ENCODE data around the gene PSPN. TPM values are rescaled to one million over a fixed set of nuclear protein-coding genes. Genes with fewer than 3 reads are reported as not detected.

The PSPN gene
- total RNA-seq, 2 donors from 2014 or later = 0.82 to 0.98 TPM

DNA sequence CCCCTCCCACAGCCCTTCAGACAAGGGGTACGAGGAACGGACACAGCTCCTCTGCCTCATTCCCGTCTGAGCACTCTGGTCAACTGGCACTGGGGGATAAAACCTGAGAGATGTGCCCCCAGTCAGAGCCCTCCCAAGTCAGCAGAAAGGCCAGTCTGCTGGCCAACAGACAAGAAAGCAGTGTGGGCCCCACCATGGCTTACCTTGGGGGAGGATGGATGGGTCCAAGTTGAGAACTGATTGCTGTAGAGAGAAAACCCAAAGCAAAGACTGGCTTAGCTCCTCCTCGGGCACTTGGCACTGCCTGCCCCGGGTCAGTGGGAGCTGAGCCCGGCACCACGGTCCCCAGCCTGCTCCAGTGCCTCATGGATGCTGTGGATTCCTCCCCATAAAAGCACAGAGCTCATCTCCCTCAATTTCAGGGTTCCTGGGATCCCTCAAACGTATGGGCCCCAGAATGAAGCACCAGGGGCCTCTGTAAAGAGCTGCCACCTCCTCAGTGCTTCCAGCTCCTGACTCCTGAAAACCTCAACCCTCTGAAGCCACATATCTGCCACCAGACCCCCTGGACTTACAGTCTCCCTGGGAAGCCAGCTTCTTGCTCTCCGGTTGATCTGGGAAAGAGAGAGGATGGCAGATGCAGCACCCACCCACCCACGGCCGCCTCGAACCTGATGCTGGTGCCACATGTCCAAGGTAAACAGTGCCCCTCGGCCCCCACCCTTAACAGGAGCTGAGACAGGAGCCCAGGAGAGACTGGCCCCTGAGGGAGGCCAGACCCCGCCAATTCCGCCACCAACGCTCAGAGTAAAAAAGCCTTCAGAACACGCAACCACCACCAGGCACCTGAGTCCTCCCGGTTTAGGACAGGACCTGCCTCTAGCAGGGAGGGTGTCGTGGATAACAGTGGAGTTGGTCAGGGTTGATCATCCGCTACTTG, 45.6 kb upstream of the PSPN start:
- no peak overlapping the region for H3K27ac ChIP-seq
- H3K9me3 ChIP-seq = no peaks in the 10 kb centered on the region
- peaks cover 47% of the 10 kb centered on the region for H3K36me3 ChIP-seq
- peaks cover 0 to 45% of the 10 kb centered on the region in 2 donors for H3K4me1 ChIP-seq
- no peaks in the 10 kb centered on the region for H3K27me3 ChIP-seq
- DNase-seq (ENCODE audit: low spot score) = no peak
- TF ChIP-seq, protein P1, sequence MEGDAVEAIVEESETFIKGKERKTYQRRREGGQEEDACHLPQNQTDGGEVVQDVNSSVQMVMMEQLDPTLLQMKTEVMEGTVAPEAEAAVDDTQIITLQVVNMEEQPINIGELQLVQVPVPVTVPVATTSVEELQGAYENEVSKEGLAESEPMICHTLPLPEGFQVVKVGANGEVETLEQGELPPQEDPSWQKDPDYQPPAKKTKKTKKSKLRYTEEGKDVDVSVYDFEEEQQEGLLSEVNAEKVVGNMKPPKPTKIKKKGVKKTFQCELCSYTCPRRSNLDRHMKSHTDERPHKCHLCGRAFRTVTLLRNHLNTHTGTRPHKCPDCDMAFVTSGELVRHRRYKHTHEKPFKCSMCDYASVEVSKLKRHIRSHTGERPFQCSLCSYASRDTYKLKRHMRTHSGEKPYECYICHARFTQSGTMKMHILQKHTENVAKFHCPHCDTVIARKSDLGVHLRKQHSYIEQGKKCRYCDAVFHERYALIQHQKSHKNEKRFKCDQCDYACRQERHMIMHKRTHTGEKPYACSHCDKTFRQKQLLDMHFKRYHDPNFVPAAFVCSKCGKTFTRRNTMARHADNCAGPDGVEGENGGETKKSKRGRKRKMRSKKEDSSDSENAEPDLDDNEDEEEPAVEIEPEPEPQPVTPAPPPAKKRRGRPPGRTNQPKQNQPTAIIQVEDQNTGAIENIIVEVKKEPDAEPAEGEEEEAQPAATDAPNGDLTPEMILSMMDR (IDR thresholded peaks at IDR 0.05) = no peak
- no peak overlapping the region for H3K4me3 ChIP-seq

DNA sequence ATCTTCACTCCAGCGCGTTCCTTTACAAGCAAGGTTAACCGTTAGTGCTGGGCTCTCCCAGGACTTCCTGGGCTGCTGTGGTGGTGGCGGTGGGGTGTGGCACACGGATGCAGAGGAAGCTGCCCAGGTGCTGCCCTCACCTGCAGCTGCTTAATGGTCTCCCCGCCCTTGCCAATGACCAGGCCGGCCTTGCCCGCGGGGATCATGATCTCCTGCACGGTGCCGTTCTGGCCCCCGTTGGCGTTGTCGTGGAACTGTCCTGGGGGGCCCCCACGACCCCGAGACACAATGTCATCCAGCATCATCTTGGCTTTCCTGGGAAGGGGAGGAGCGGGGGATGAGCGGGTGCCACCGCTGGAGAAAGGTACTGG, 42.8 kb upstream of the PSPN start:
- no peaks in the 10 kb centered on the region for H3K9me3 ChIP-seq
- H3K27me3 ChIP-seq = no peaks in the 10 kb centered on the region
- H3K27ac ChIP-seq = no peak overlapping the region
- H3K4me1 ChIP-seq = peaks cover 0 to 33% of the 10 kb centered on the region in 2 donors
- TF ChIP-seq, protein P1 (IDR thresholded peaks at IDR 0.05) = no peak
- peaks cover 75% of the 10 kb centered on the region for H3K36me3 ChIP-seq
- no peak for DNase-seq (ENCODE audit: low spot score)
- H3K4me3 ChIP-seq = no peak overlapping the region

DNA sequence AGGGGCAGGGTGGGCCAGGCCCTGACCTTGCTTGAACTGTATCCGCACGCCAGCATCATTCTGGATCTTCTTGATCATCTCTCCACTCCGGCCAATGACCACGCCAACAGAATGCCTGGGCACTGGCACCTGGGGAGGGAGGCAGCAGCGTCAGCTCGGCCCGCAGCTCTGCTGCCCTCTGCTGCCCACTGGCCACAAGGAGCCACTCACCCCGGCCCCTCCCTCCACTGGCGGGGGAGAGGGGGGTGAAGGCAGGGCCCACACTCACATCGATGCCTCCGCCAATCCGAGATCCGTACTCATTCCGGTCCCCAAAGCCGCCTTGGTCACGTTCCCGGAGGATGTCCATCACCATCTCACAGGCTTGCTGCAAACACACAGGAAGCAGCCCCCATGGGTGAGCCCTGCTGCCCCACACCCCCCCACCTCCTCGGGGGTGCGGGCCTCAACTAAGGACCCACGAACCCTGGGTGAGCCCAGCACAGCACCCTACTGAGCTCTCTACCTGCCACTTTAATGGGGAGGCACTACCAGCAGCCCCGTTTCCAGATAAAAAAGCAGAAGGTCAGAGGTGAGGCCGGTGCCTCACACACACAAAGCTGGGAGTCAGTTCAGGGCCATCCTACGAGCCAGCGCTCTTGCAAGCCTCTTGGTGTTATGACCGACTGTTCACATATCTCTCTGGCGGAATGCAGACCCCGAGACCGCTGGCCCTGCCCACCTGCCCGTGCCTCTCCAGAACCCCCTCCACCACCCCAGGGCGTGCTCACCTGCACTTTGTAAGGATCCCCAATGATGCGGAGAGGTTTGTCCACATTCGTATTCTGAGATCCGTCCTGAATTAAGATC, 42.2 kb upstream of the PSPN start:
- H3K9me3 ChIP-seq = no peaks in the 10 kb centered on the region
- TF ChIP-seq, protein P1 (IDR thresholded peaks at IDR 0.05) = peak in 1 of 2 donors; percentile 52
- H3K36me3 ChIP-seq = peaks cover 78% of the 10 kb centered on the region
- no peak for DNase-seq (ENCODE audit: low spot score)
- no peak overlapping the region for H3K4me3 ChIP-seq
- no peaks in the 10 kb centered on the region for H3K27me3 ChIP-seq
- peaks cover 0 to 27% of the 10 kb centered on the region in 2 donors for H3K4me1 ChIP-seq
- H3K27ac ChIP-seq = no peak overlapping the region

DNA sequence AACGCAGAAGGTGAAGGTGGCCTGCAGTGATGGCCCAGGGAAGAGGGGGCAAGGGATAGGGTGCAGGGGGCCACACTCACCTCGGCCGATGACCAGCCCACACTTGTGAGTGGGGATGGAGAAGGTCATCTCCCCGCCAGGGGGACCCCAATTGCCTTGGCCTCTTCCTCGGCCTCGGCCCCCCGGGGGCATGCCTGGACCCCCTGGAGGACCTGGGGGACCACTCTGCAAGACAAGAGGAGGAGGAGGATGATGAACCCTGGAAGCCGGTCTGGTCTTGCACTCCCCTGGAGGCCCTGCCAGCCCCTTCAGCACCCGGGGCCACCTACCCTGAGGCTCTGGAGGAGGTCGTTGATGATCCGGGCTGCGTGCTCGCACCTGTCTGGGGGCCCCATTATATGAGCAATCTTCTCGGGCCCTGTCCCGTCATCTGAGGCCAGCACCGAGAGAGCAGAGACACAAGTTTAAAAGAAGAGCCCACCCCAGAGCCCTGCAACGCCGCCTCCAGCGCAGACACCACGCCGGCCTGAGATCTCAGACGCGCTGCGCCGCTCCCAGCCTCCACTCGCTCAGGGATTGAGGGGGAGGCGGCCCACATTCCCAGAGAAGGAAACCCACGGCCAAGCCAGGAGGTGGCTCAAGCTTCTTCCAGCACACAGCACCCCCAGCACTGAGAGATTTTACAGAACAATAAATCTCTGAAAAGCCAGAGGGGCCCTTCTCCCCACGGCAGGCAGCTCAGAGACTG, 41.1 kb upstream of the PSPN start:
- TF ChIP-seq, protein P1 (IDR thresholded peaks at IDR 0.05) = no peak
- H3K4me1 ChIP-seq = peaks cover 0 to 16% of the 10 kb centered on the region in 2 donors
- no peak overlapping the region for H3K27ac ChIP-seq
- peaks cover 78% of the 10 kb centered on the region for H3K36me3 ChIP-seq
- H3K9me3 ChIP-seq = no peaks in the 10 kb centered on the region
- no peaks in the 10 kb centered on the region for H3K27me3 ChIP-seq
- H3K4me3 ChIP-seq = no peak overlapping the region
- no peak for DNase-seq (ENCODE audit: low spot score)

DNA sequence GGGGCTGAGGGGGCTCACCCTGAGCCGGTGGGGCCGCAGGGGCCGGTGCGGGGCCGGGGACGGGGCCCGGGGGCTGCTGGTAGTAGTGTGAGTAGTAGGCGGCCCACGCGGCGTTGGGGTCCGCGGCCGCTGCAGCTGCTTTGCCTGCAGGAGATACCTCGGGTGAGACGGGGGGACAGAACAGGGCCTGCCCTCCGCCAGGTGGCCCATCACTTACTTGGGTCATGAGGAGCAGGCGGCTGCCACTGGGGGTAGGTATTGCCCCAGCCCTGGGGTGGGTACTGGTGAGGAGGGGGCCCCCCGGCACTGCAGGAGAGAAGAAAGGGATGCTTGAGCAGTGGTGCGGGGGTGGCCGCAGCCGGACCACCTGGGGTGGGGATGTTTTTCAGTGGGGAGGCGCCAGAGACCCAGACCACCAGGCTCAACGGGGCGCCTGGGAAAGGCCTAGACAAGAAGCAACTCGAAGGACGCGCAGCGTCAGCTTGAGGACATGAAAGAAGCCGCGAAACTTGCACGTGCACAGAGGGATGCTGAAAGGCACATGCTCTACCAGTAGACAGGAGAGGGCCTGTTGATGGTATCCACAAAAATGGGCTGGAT, 40.0 kb upstream of the PSPN start:
- Histone ChIP-seq H3K27ac (no peak overlapping the region), H3K36me3 (peaks cover 73% of the 10 kb centered on the region), H3K27me3 (no peaks in the 10 kb centered on the region), H3K4me3 (no peak overlapping the region), H3K9me3 (no peaks in the 10 kb centered on the region), H3K4me1 (peaks cover 0 to 8% of the 10 kb centered on the region in 2 donors)
- no peak for DNase-seq (ENCODE audit: low spot score)
- TF ChIP-seq, protein P1 (IDR thresholded peaks at IDR 0.05) = no peak

All from right atrium auricular region (tissue), 2 donors.